NCI-H187 treated with DMSO at 0.1 percent for 48 hours (cell line): ENCODE results near the gene NLN.

Experiments used
- DNase-seq: peaks from one replicate; lab custom pipeline; 2025; lab: John Stamatoyannopoulos, UW

Gene NLN

GRCh38 chr5:65873181-65873750 is 151.3 kb downstream of the NLN start:
- DNase-seq, result no peak

DNA sequence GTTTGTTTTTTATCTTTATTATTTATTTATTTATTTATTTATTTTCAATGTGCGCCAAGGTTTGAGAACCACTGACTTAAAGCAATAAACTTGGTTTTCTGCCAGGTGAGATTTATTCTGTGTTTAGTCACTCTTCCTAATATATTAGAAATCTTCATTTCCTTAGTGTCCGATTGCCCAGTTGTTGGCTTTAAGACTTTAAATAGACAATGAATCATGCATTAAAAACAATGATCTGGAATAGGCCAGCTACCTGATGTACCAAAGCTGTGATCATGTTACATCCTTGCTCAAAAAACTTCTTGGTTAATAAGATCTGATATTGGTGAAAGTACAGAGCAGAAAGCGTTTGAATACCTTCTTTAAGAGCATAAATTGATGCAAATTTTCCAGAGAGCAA is 152.2 kb downstream of the NLN start:
- no peak for DNase-seq

DNA sequence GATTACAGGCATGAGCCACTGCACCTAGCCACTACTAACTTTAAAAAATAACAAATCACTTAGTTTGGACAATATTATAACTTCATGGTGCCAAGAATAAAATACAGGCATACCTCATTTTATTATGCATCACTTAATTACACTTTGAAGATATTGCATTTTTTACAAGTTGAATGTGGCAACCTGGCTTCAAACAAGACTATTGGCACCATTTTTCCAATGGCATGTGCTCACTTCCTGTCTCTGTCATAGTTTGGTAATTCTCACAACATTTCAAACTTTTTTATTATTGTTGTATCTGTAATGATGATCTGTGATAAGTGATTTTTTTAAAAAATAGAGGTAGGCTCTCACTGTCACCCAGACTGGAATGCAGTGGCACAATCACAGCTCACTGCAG is 154.5 kb downstream of the NLN start:
- DNase-seq, result no peak

GRCh38 chr5:65876970-65877369 is 155.0 kb downstream of the NLN start:
- DNase-seq, result no peak
